H9 (cell line): Measurements from ENCODE around the gene TERT. TPM values are rescaled to one million over a fixed set of nuclear protein-coding genes. Genes with fewer than 3 reads are reported as not detected.
A peak's percentile ranks its signal among the peaks of the same experiment; 100 is the strongest.

Experiments used
- DNase-seq: peaks from one replicate; pipeline ENCODE4 v3.0.0-alpha.2; 2017
- H2AFZ ChIP-seq: one replicate; pipeline ENCODE4 v1.6.1; 2013; ENCODE audit warnings: mild to moderate bottlenecking, low read length, control low read depth, moderate library complexity
- H2AK5ac ChIP-seq: 2 replicates; pipeline ENCODE4 v1.6.1; 2013; ENCODE audit warnings: low read length, control low read depth, mixed read lengths; ENCODE audit not compliant: insufficient read length
- H2BK120ac ChIP-seq: one replicate; pipeline ENCODE4 v1.6.1; 2013; ENCODE audit warnings: low read depth, mild to moderate bottlenecking, low read length, control low read depth, inconsistent platforms; ENCODE audit not compliant: poor library complexity, severe bottlenecking
- H2BK12ac ChIP-seq: 2 replicates; pipeline ENCODE4 v1.6.1; 2013; ENCODE audit warnings: low read length, control low read depth, mixed read lengths, low read depth; ENCODE audit not compliant: insufficient read length
- H2BK15ac ChIP-seq: 2 replicates; pipeline ENCODE4 v1.6.1; 2013; ENCODE audit warnings: low read depth, low read length, control low read depth
- H2BK20ac ChIP-seq: one replicate; pipeline ENCODE4 v1.6.1; 2013; ENCODE audit warnings: low read depth, mild to moderate bottlenecking, low read length, control low read depth, inconsistent platforms; ENCODE audit not compliant: poor library complexity, severe bottlenecking
- H2BK5ac ChIP-seq: 2 replicates; pipeline ENCODE4 v1.6.1; 2013; ENCODE audit warnings: low read length, control low read depth, mixed read lengths; ENCODE audit not compliant: insufficient read length
- H3K14ac ChIP-seq: 2 replicates; pipeline ENCODE4 v1.6.1; 2013; ENCODE audit warnings: low read length, control low read depth; ENCODE audit not compliant: insufficient read depth
- H3K18ac ChIP-seq: 2 replicates; pipeline ENCODE4 v1.6.1; 2013; ENCODE audit warnings: low read depth, mild to moderate bottlenecking, mixed read lengths, low read length, control low read depth; ENCODE audit not compliant: insufficient read length
- H3K23ac ChIP-seq: 2 replicates; pipeline ENCODE4 v1.6.1; 2013; ENCODE audit warnings: low read length, control low read depth, mixed read lengths, low read depth; ENCODE audit not compliant: insufficient read length
- H3K23me2 ChIP-seq: 2 replicates; pipeline ENCODE4 v1.6.1; 2013; ENCODE audit warnings: low read depth, mild to moderate bottlenecking, mixed read lengths, low read length, control low read depth; ENCODE audit not compliant: insufficient read length, poor library complexity, severe bottlenecking
- H3K27ac ChIP-seq: 2 replicates; pipeline ENCODE4 v1.5.1; 2013; ENCODE audit warnings: low read length, control low read depth, mixed read lengths, low read depth; ENCODE audit not compliant: insufficient read length
- H3K27me3 ChIP-seq: 2 replicates; pipeline ENCODE4 v1.6.1; 2013; ENCODE audit warnings: low read length, control low read depth, inconsistent platforms; ENCODE audit not compliant: insufficient read depth
- H3K4ac ChIP-seq: 2 replicates; pipeline ENCODE4 v1.6.1; 2013; ENCODE audit warnings: low read depth, mild to moderate bottlenecking, control low read depth, inconsistent platforms, low read length, moderate library complexity
- H3K4me1 ChIP-seq: 2 replicates; pipeline ENCODE4 v1.6.1; 2013; ENCODE audit warnings: low read length, control low read depth, inconsistent platforms; ENCODE audit not compliant: insufficient read depth
- H3K4me2 ChIP-seq: 2 replicates; pipeline ENCODE4 v1.6.1; 2013; ENCODE audit warnings: low read length, control low read depth, mixed read lengths; ENCODE audit not compliant: insufficient read length, insufficient read depth
- H3K56ac ChIP-seq: 2 replicates; pipeline ENCODE4 v1.6.1; 2013; ENCODE audit warnings: low read depth, mild to moderate bottlenecking, mixed read lengths, low read length, control low read depth; ENCODE audit not compliant: insufficient read length
- H3K79me1 ChIP-seq: 2 replicates; pipeline ENCODE4 v1.6.1; 2013; ENCODE audit warnings: low read depth, mild to moderate bottlenecking, moderate library complexity, low read length, control low read depth, inconsistent platforms; ENCODE audit not compliant: insufficient read depth, poor library complexity, severe bottlenecking
- H3K79me2 ChIP-seq: 2 replicates; pipeline ENCODE4 v1.6.1; 2013; ENCODE audit warnings: low read length, control low read depth, inconsistent platforms; ENCODE audit not compliant: insufficient read depth
- H3K9ac ChIP-seq: 2 replicates; pipeline ENCODE4 v1.6.1; 2013; ENCODE audit warnings: low read length, control low read depth, mixed read lengths; ENCODE audit not compliant: insufficient read length; ENCODE audit errors: extremely low read depth
- H3K9me3 ChIP-seq: one replicate; pipeline ENCODE4 v1.6.1; 2013; ENCODE audit warnings: low read depth, low read length, inconsistent platforms; ENCODE audit not compliant: control insufficient read depth
- H3T11ph ChIP-seq: one replicate; pipeline ENCODE4 v1.6.1; 2013; ENCODE audit warnings: mild to moderate bottlenecking, low read length, control low read depth, inconsistent platforms
- H4K20me1 ChIP-seq: one replicate; pipeline ENCODE4 v1.6.1; 2013; ENCODE audit not compliant: control insufficient read depth, insufficient read length, insufficient read depth
- H4K5ac ChIP-seq: 2 replicates; pipeline ENCODE4 v1.6.1; 2013; ENCODE audit warnings: low read depth, mild to moderate bottlenecking, mixed read lengths, low read length, control low read depth; ENCODE audit not compliant: insufficient read length
- H4K8ac ChIP-seq: replicated peaks from 2 replicates; pipeline ENCODE4 v1.6.1; 2013; ENCODE audit warnings: low read length, control low read depth, mixed read lengths, low read depth; ENCODE audit not compliant: insufficient read length
- H4K91ac ChIP-seq: 2 replicates; pipeline ENCODE4 v1.6.1; 2013; ENCODE audit warnings: low read depth, mild to moderate bottlenecking, moderate library complexity, mixed read lengths, low read length, control low read depth; ENCODE audit not compliant: insufficient read length
- H3K27ac Mint-ChIP-seq, 3 experiments: 2 replicates in 2 of 3; 3 replicates in 1 of 3; pipeline ENCODE4 v1.8.0; 2020 to 2021; ENCODE audit warnings: mixed read lengths in 3 of 3, mild to moderate bottlenecking in 1 of 3, moderate library complexity in 1 of 3
- H3K27me3 Mint-ChIP-seq: 2 replicates; pipeline ENCODE4 v1.8.0; 2021; ENCODE audit warnings: low read depth, mild to moderate bottlenecking, moderate library complexity, mixed read lengths
- H3K36me3 Mint-ChIP-seq, 3 experiments: 2 replicates in 2 of 3; 3 replicates in 1 of 3; pipeline ENCODE4 v1.8.0; 2020 to 2021; ENCODE audit warnings: low read depth in 3 of 3, mixed read lengths in 3 of 3; ENCODE audit not compliant: insufficient read depth in 1 of 3
- H3K4me1 Mint-ChIP-seq, 2 experiments: 2 replicates each; pipeline ENCODE4 v1.8.0; 2020; ENCODE audit warnings: mixed read lengths in 2 of 2
- H3K4me3 Mint-ChIP-seq, 2 experiments: 2 replicates in 1 of 2; 3 replicates in 1 of 2; pipeline ENCODE4 v1.8.0; 2020 to 2021; ENCODE audit warnings: mild to moderate bottlenecking in 2 of 2, mixed read lengths in 2 of 2, moderate library complexity in 1 of 2
- H3K9me3 Mint-ChIP-seq, 2 experiments: 2 replicates in 1 of 2; 3 replicates in 1 of 2; pipeline ENCODE4 v1.8.0; 2020; ENCODE audit warnings: mild to moderate bottlenecking in 2 of 2, mixed read lengths in 2 of 2, moderate library complexity in 1 of 2
- CTCF ChIP-seq: fragments of 200-600 bp; sonication (generic); conservative IDR thresholded peaks from 3 replicates; pipeline ENCODE4 v1.8.0; 2021; ENCODE audit warnings: antibody characterized with exemption, mild to moderate bottlenecking
- WGBS: extraction: QIAGEN DNeasy Blood & Tissue Kit; methylation state at CpG from one replicate; pipeline ENCODE4 v1.1.7; 2013; ENCODE audit warnings: missing lambda C conversion rate, low lambda C conversion rate, mixed read lengths; ENCODE audit not compliant: insufficient read length; ENCODE audit errors: extremely low coverage; 5-methylcytosine and 5-hydroxymethylcytosine counted together
- total RNA-seq: library from RNA; stranded (reverse); gene quantifications from 2 replicates; pipeline ENCODE4 v1.2.1, GENCODE V29; 2021

TERT gene
- total RNA-seq, 1 experiment from 2014 or later: 15.5 TPM

GRCh38 chr5:1244976-1245375 is 49.9 kb downstream of the TERT start:
- Mint-ChIP-seq H3K27ac (no peak overlapping the region; a peak in 1 of 7 replicates), H3K4me1 (peaks cover 4 to 16% of the 10 kb centered on the region in 2 experiments), H3K27me3 (peaks cover 10% of the 10 kb centered on the region), H3K4me3 (no peak overlapping the region), H3K9me3 (no peaks in the 10 kb centered on the region), H3K36me3 (no peaks in the 10 kb centered on the region)
- no peak overlapping the region for H4K8ac ChIP-seq
- H3K79me1 ChIP-seq: no peaks in the 10 kb centered on the region
- WGBS: no CpG with 5 or more reads among the region's 10 CpGs
- H3K4ac ChIP-seq: no peak overlapping the region
- no peaks in the 10 kb centered on the region for H3K27me3 ChIP-seq
- H2AK5ac ChIP-seq: no peak overlapping the region
- no peak overlapping the region for H2AFZ ChIP-seq
- no peak overlapping the region for H2BK15ac ChIP-seq
- no peak overlapping the region for H4K5ac ChIP-seq
- no peaks in the 10 kb centered on the region for H3K23me2 ChIP-seq
- TF ChIP-seq CTCF: peak; percentile 28; the same call in 2 of the 3 replicates
- no peak overlapping the region for H3K27ac ChIP-seq
- no peaks in the 10 kb centered on the region for H3K79me2 ChIP-seq
- H3K56ac ChIP-seq: no peak overlapping the region
- no peak overlapping the region for H2BK12ac ChIP-seq
- DNase-seq: no peak
- no peak overlapping the region for H3K18ac ChIP-seq
- H3K4me2 ChIP-seq: no peak overlapping the region
- no peaks in the 10 kb centered on the region for H4K20me1 ChIP-seq
- H3K23ac ChIP-seq: no peak overlapping the region
- H3K4me1 ChIP-seq: no peaks in the 10 kb centered on the region
- H2BK120ac ChIP-seq: no peak overlapping the region
- H3K9me3 ChIP-seq: no peaks in the 10 kb centered on the region
- H4K91ac ChIP-seq: no peak overlapping the region
- no peak overlapping the region for H2BK5ac ChIP-seq
- no peak overlapping the region for H3K9ac ChIP-seq
- no peak overlapping the region; the same call in 1 of the 2 replicates for H3K14ac ChIP-seq
- no peak overlapping the region for H3T11ph ChIP-seq
- no peak overlapping the region for H2BK20ac ChIP-seq
